Measurements from ENCODE around the gene WSCD2.

GRCh38 chr12:108214486-108214885 is 85.4 kb downstream of the WSCD2 start:
- TF ChIP-seq GABPA (IDR thresholded peaks at IDR 0.05; ENCODE audit: low read depth) (no peak), REST (IDR thresholded peaks at IDR 0.05; ENCODE audit: insufficient replicate concordance, low read depth) (peak; percentile 100), SPI1 (IDR thresholded peaks at IDR 0.05; ENCODE audit: borderline replicate concordance, low read depth) (no peak)

All from HL-60 (cell line).